ENCODE results near the gene STRBP.

STRBP gene

GRCh38 chr9:123115146-123115913, 153.1 kb downstream of the STRBP start:
- H3K9ac ChIP-seq (ENCODE audit: low read length in 2 of 2): no peak overlapping the region
- no peak overlapping the region for H3K4me3 ChIP-seq (ENCODE audit: low read length in 2 of 2)
- H3K27me3 ChIP-seq (ENCODE audit: control insufficient read depth in 1 of 2, insufficient read depth in 2 of 2, low read length in 2 of 2): no peaks in the 10 kb centered on the region
- H3K27ac ChIP-seq (ENCODE audit: low read length): no peak overlapping the region
- H3K4me1 ChIP-seq (ENCODE audit: control insufficient read depth, insufficient read depth, low read length): peaks cover 37% of the 10 kb centered on the region
- H3K9me3 ChIP-seq (ENCODE audit: control insufficient read depth in 2 of 2, low read length in 2 of 2): no peaks in the 10 kb centered on the region
- H3K36me3 ChIP-seq (ENCODE audit: control insufficient read depth in 2 of 2, insufficient read depth in 2 of 2, low read length in 2 of 2): peaks cover 0 to 2% of the 10 kb centered on the region in 2 donors

GRCh38 chr9:123113185-123113584, 155.2 kb downstream of the STRBP start:
- H3K36me3 ChIP-seq (ENCODE audit: control insufficient read depth in 2 of 2, insufficient read depth in 2 of 2, low read length in 2 of 2): peaks cover 10 to 15% of the 10 kb centered on the region in 2 donors
- no peak overlapping the region for H3K4me3 ChIP-seq (ENCODE audit: low read length in 2 of 2)
- no peaks in the 10 kb centered on the region for H3K27me3 ChIP-seq (ENCODE audit: control insufficient read depth in 1 of 2, insufficient read depth in 2 of 2, low read length in 2 of 2)
- peaks cover 21% of the 10 kb centered on the region for H3K4me1 ChIP-seq (ENCODE audit: control insufficient read depth, insufficient read depth, low read length)
- no peak overlapping the region for H3K27ac ChIP-seq (ENCODE audit: low read length)
- no peak overlapping the region for H3K9ac ChIP-seq (ENCODE audit: low read length in 2 of 2)
- H3K9me3 ChIP-seq (ENCODE audit: control insufficient read depth in 2 of 2, low read length in 2 of 2): no peaks in the 10 kb centered on the region

GRCh38 chr9:123112015-123112975, 156.1 kb downstream of the STRBP start:
- H3K4me3 ChIP-seq (ENCODE audit: low read length in 2 of 2): peak overlapping the region in 1 of 2 donors; percentile 3
- H3K36me3 ChIP-seq (ENCODE audit: control insufficient read depth in 2 of 2, insufficient read depth in 2 of 2, low read length in 2 of 2): peaks cover 15 to 22% of the 10 kb centered on the region in 2 donors
- no peaks in the 10 kb centered on the region for H3K27me3 ChIP-seq (ENCODE audit: control insufficient read depth in 1 of 2, insufficient read depth in 2 of 2, low read length in 2 of 2)
- H3K4me1 ChIP-seq (ENCODE audit: control insufficient read depth, insufficient read depth, low read length): peaks cover 14% of the 10 kb centered on the region
- H3K27ac ChIP-seq (ENCODE audit: low read length): no peak overlapping the region
- H3K9me3 ChIP-seq (ENCODE audit: control insufficient read depth in 2 of 2, low read length in 2 of 2): no peaks in the 10 kb centered on the region
- no peak overlapping the region for H3K9ac ChIP-seq (ENCODE audit: low read length in 2 of 2)

- H3K4me3 ChIP-seq (ENCODE audit: low read length in 2 of 2): no peak overlapping the region
- no peak overlapping the region for H3K27ac ChIP-seq (ENCODE audit: low read length)
- no peaks in the 10 kb centered on the region for H3K9me3 ChIP-seq (ENCODE audit: control insufficient read depth in 2 of 2, low read length in 2 of 2)
- H3K9ac ChIP-seq (ENCODE audit: low read length in 2 of 2): no peak overlapping the region
- peaks cover 13% of the 10 kb centered on the region for H3K4me1 ChIP-seq (ENCODE audit: control insufficient read depth, insufficient read depth, low read length)
- H3K27me3 ChIP-seq (ENCODE audit: control insufficient read depth in 1 of 2, insufficient read depth in 2 of 2, low read length in 2 of 2): no peaks in the 10 kb centered on the region
- peaks cover 15 to 26% of the 10 kb centered on the region in 2 donors for H3K36me3 ChIP-seq (ENCODE audit: control insufficient read depth in 2 of 2, insufficient read depth in 2 of 2, low read length in 2 of 2)
Measured at GRCh38 chr9:123111427-123112014, 156.9 kb downstream of the STRBP start.

- Histone ChIP-seq H3K9me3 (ENCODE audit: control insufficient read depth in 2 of 2, low read length in 2 of 2) (no peaks in the 10 kb centered on the region), H3K27ac (ENCODE audit: low read length) (no peak overlapping the region), H3K36me3 (ENCODE audit: control insufficient read depth in 2 of 2, insufficient read depth in 2 of 2, low read length in 2 of 2) (peaks cover 15 to 38% of the 10 kb centered on the region in 2 donors), H3K4me1 (ENCODE audit: control insufficient read depth, insufficient read depth, low read length) (peaks cover 2% of the 10 kb centered on the region), H3K4me3 (ENCODE audit: low read length in 2 of 2) (no peak overlapping the region), H3K27me3 (ENCODE audit: control insufficient read depth in 1 of 2, insufficient read depth in 2 of 2, low read length in 2 of 2) (no peaks in the 10 kb centered on the region), H3K9ac (ENCODE audit: low read length in 2 of 2) (no peak overlapping the region)
Measured at GRCh38 chr9:123109540-123110279, 158.7 kb downstream of the STRBP start.

GRCh38 chr9:123108976-123109375, 159.4 kb downstream of the STRBP start:
- no peaks in the 10 kb centered on the region for H3K4me1 ChIP-seq (ENCODE audit: control insufficient read depth, insufficient read depth, low read length)
- H3K36me3 ChIP-seq (ENCODE audit: control insufficient read depth in 2 of 2, insufficient read depth in 2 of 2, low read length in 2 of 2): peaks cover 17 to 41% of the 10 kb centered on the region in 2 donors
- no peaks in the 10 kb centered on the region for H3K27me3 ChIP-seq (ENCODE audit: control insufficient read depth in 1 of 2, insufficient read depth in 2 of 2, low read length in 2 of 2)
- H3K9ac ChIP-seq (ENCODE audit: low read length in 2 of 2): no peak overlapping the region
- H3K9me3 ChIP-seq (ENCODE audit: control insufficient read depth in 2 of 2, low read length in 2 of 2): no peaks in the 10 kb centered on the region
- H3K4me3 ChIP-seq (ENCODE audit: low read length in 2 of 2): no peak overlapping the region
- no peak overlapping the region for H3K27ac ChIP-seq (ENCODE audit: low read length)

GRCh38 chr9:123107639-123108285, 160.6 kb downstream of the STRBP start:
- Histone ChIP-seq H3K4me1 (ENCODE audit: control insufficient read depth, insufficient read depth, low read length) (peaks cover 3% of the 10 kb centered on the region), H3K9me3 (ENCODE audit: control insufficient read depth in 2 of 2, low read length in 2 of 2) (no peaks in the 10 kb centered on the region), H3K36me3 (ENCODE audit: control insufficient read depth in 2 of 2, insufficient read depth in 2 of 2, low read length in 2 of 2) (peaks cover 23 to 47% of the 10 kb centered on the region in 2 donors)

GRCh38 chr9:123105490-123105889, 162.9 kb downstream of the STRBP start:
- no peaks in the 10 kb centered on the region for H3K27me3 ChIP-seq (ENCODE audit: control insufficient read depth in 1 of 2, insufficient read depth in 2 of 2, low read length in 2 of 2)
- H3K9ac ChIP-seq (ENCODE audit: low read length in 2 of 2): no peak overlapping the region
- H3K27ac ChIP-seq (ENCODE audit: low read length): no peak overlapping the region
- no peaks in the 10 kb centered on the region for H3K9me3 ChIP-seq (ENCODE audit: control insufficient read depth in 2 of 2, low read length in 2 of 2)
- H3K4me3 ChIP-seq (ENCODE audit: low read length in 2 of 2): no peak overlapping the region
- peaks cover 36 to 62% of the 10 kb centered on the region in 2 donors for H3K36me3 ChIP-seq (ENCODE audit: control insufficient read depth in 2 of 2, insufficient read depth in 2 of 2, low read length in 2 of 2)
- H3K4me1 ChIP-seq (ENCODE audit: control insufficient read depth, insufficient read depth, low read length): peaks cover 10% of the 10 kb centered on the region

More at GRCh38 chr9:123107639-123108285, 160.6 kb downstream of the STRBP start:
- no peak overlapping the region for H3K9ac ChIP-seq (ENCODE audit: low read length in 2 of 2)
- no peak overlapping the region for H3K27ac ChIP-seq (ENCODE audit: low read length)
- H3K27me3 ChIP-seq (ENCODE audit: control insufficient read depth in 1 of 2, insufficient read depth in 2 of 2, low read length in 2 of 2): no peaks in the 10 kb centered on the region
- no peak overlapping the region for H3K4me3 ChIP-seq (ENCODE audit: low read length in 2 of 2)

- H3K9me3 ChIP-seq (ENCODE audit: control insufficient read depth in 2 of 2, low read length in 2 of 2): no peaks in the 10 kb centered on the region
- peaks cover 41 to 60% of the 10 kb centered on the region in 2 donors for H3K36me3 ChIP-seq (ENCODE audit: control insufficient read depth in 2 of 2, insufficient read depth in 2 of 2, low read length in 2 of 2)
- H3K9ac ChIP-seq (ENCODE audit: low read length in 2 of 2): no peak overlapping the region
- no peak overlapping the region for H3K4me3 ChIP-seq (ENCODE audit: low read length in 2 of 2)
- H3K27me3 ChIP-seq (ENCODE audit: control insufficient read depth in 1 of 2, insufficient read depth in 2 of 2, low read length in 2 of 2): no peaks in the 10 kb centered on the region
- H3K27ac ChIP-seq (ENCODE audit: low read length): no peak overlapping the region
- H3K4me1 ChIP-seq (ENCODE audit: control insufficient read depth, insufficient read depth, low read length): peaks cover 10% of the 10 kb centered on the region
Measured at GRCh38 chr9:123104807-123105206, 163.6 kb downstream of the STRBP start.
